ENCODE results near the gene CLASP1. TPM values are rescaled to one million over a fixed set of nuclear protein-coding genes. Genes with fewer than 3 reads are reported as not detected.

The CLASP1 gene
- total RNA-seq, 1 donor from 2014 or later = 110 TPM

GRCh38 chr2:121372721-121373353 is 276.4 kb downstream of the CLASP1 start:
- no peaks in the 10 kb centered on the region for H3K9me3 Mint-ChIP-seq
- no peaks in the 10 kb centered on the region for H3F3A ChIP-seq (ENCODE audit: low read depth)
- no peak overlapping the region for H3K4me3 ChIP-seq
- no peaks in the 10 kb centered on the region for H3K4me1 Mint-ChIP-seq
- no peaks in the 10 kb centered on the region for H3K4me1 ChIP-seq
- peaks cover 53% of the 10 kb centered on the region for H3K36me3 Mint-ChIP-seq
- H3K27me3 Mint-ChIP-seq (ENCODE audit: insufficient read depth, low read depth) = no peaks in the 10 kb centered on the region
- no peak overlapping the region for H3K4me3 Mint-ChIP-seq
- no peak overlapping the region for H3K27ac Mint-ChIP-seq
- no peaks in the 10 kb centered on the region for H3K27me3 ChIP-seq
- no peak overlapping the region for H3K4me2 ChIP-seq
- no peak for DNase-seq (ENCODE audit: low spot score)
- no peaks in the 10 kb centered on the region for H3K79me2 ChIP-seq (ENCODE audit: low read depth)
- TF ChIP-seq EZH2 (IDR thresholded peaks at IDR 0.05) (no peak), CTCF (IDR thresholded peaks at IDR 0.05) (no peak), EZH2phosphoT487 (IDR thresholded peaks at IDR 0.05) (no peak)
- H3K9me3 ChIP-seq (ENCODE audit: low read depth) = no peaks in the 10 kb centered on the region
- H4K20me1 ChIP-seq (ENCODE audit: low read depth) = no peaks in the 10 kb centered on the region
- no peak overlapping the region for H3K27ac ChIP-seq
- H3K36me3 ChIP-seq = no peaks in the 10 kb centered on the region
- no peak overlapping the region for H2AFZ ChIP-seq (replicated peaks)
- no peak overlapping the region for H3K9ac ChIP-seq

GRCh38 chr2:121372082-121372481 is 277.2 kb downstream of the CLASP1 start:
- no peaks in the 10 kb centered on the region for H3K9me3 ChIP-seq (ENCODE audit: low read depth)
- no peaks in the 10 kb centered on the region for H3K79me2 ChIP-seq (ENCODE audit: low read depth)
- H3K27ac ChIP-seq = no peak overlapping the region
- no peak for DNase-seq (ENCODE audit: low spot score)
- H3K4me1 ChIP-seq = no peaks in the 10 kb centered on the region
- no peaks in the 10 kb centered on the region for H3K27me3 Mint-ChIP-seq (ENCODE audit: insufficient read depth, low read depth)
- no peak overlapping the region for H3K9ac ChIP-seq
- H3K9me3 Mint-ChIP-seq = no peaks in the 10 kb centered on the region
- H3K4me1 Mint-ChIP-seq = no peaks in the 10 kb centered on the region
- TF ChIP-seq EZH2 (IDR thresholded peaks at IDR 0.05) (no peak), EZH2phosphoT487 (IDR thresholded peaks at IDR 0.05) (no peak), CTCF (IDR thresholded peaks at IDR 0.05) (no peak)
- H2AFZ ChIP-seq (replicated peaks) = no peak overlapping the region
- no peak overlapping the region for H3K4me3 ChIP-seq
- H3K4me2 ChIP-seq = no peak overlapping the region
- peaks cover 54% of the 10 kb centered on the region for H3K36me3 Mint-ChIP-seq
- no peaks in the 10 kb centered on the region for H3K36me3 ChIP-seq
- H4K20me1 ChIP-seq (ENCODE audit: low read depth) = no peaks in the 10 kb centered on the region
- no peaks in the 10 kb centered on the region for H3F3A ChIP-seq (ENCODE audit: low read depth)
- no peaks in the 10 kb centered on the region for H3K27me3 ChIP-seq
- no peak overlapping the region for H3K4me3 Mint-ChIP-seq
- H3K27ac Mint-ChIP-seq = no peak overlapping the region

- H3K36me3 ChIP-seq = no peaks in the 10 kb centered on the region
These were observed 280.4 kb downstream of the CLASP1 start for GRCh38 chr2:121368836-121369235.

More at GRCh38 chr2:121368836-121369235, 280.4 kb downstream of the CLASP1 start:
- Histone ChIP-seq H3K9me3 (ENCODE audit: low read depth) (no peaks in the 10 kb centered on the region), H3K27me3 (no peaks in the 10 kb centered on the region), H3K4me2 (no peak overlapping the region), H4K20me1 (ENCODE audit: low read depth) (no peaks in the 10 kb centered on the region), H3F3A (ENCODE audit: low read depth) (no peaks in the 10 kb centered on the region), H2AFZ (replicated peaks) (no peak overlapping the region), H3K4me1 (no peaks in the 10 kb centered on the region), H3K27ac (no peak overlapping the region), H3K4me3 (no peak overlapping the region), H3K9ac (no peak overlapping the region), H3K79me2 (ENCODE audit: low read depth) (no peaks in the 10 kb centered on the region)
- H3K4me3 Mint-ChIP-seq = no peak overlapping the region
- no peaks in the 10 kb centered on the region for H3K9me3 Mint-ChIP-seq
- TF ChIP-seq EZH2 (IDR thresholded peaks at IDR 0.05) = no peak
- no peak for TF ChIP-seq EZH2phosphoT487 (IDR thresholded peaks at IDR 0.05)
- no peak for TF ChIP-seq CTCF (IDR thresholded peaks at IDR 0.05)
- H3K27ac Mint-ChIP-seq = no peak overlapping the region
- H3K4me1 Mint-ChIP-seq = no peaks in the 10 kb centered on the region
- no peaks in the 10 kb centered on the region for H3K27me3 Mint-ChIP-seq (ENCODE audit: insufficient read depth, low read depth)
- H3K36me3 Mint-ChIP-seq = peaks cover 48% of the 10 kb centered on the region
- no peak for DNase-seq (ENCODE audit: low spot score)
